ENCODE results near the gene RCOR2. TPM values are rescaled to one million over a fixed set of nuclear protein-coding genes. Genes with fewer than 3 reads are reported as not detected.

RCOR2 gene
- total and polyA plus RNA-seq, 2 of the 13 experiments (the other 11 are each of a cell fraction or from before 2014, with no cell fraction given) = 8.3 to 8.5 TPM

DNA sequence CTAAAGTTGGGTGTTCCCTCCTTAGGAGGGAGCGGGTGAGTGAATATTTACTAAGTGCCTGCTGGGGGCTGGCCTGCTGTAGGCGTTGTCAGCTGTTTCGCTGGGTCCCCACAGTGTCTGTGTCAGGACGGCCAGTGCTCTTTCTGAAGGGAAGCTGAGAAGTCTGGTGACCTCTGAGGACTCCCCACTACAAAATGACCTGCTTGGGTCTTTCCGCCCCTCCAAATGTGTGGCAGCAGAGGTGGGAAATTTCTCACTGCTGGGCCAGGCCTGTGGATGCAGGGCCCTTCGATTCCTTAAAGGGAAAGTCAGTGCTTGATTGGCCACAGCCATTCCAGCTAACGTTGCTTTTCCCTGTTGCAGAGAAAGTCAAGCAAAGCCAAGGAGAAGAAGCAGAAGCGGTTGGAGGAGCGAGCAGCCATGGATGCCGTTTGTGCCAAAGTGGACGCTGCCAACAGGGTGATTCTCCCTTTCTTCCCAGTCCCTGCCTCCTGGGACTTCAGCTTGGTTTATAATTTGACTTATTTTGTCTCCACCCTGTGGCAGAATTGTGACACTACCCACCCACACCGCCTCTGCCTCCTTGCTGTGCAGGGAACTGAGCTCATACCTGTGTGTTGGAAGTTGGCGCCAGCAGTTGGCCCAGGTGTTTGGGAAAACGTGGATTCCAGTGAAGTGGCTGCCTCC lies 28.7 kb upstream of the RCOR2 start (continued):
- TF ChIP-seq, protein P1, sequence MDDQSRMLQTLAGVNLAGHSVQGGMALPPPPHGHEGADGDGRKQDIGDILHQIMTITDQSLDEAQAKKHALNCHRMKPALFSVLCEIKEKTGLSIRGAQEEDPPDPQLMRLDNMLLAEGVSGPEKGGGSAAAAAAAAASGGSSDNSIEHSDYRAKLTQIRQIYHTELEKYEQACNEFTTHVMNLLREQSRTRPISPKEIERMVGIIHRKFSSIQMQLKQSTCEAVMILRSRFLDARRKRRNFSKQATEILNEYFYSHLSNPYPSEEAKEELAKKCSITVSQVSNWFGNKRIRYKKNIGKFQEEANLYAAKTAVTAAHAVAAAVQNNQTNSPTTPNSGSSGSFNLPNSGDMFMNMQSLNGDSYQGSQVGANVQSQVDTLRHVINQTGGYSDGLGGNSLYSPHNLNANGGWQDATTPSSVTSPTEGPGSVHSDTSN (CRISPR knock-in tag; IDR thresholded peaks at IDR 0.05; ENCODE audit: borderline replicate concordance) = no peak
- TF ChIP-seq ZNF232 (CRISPR knock-in tag; IDR thresholded peaks at IDR 0.05; ENCODE audit: borderline replicate concordance) (0 out of 2 replicates have a peak, but pooled peaks have one; percentile 18), ZIK1 (CRISPR knock-in tag; IDR thresholded peaks at IDR 0.05; ENCODE audit: borderline replicate concordance, low read depth) (0 out of 2 replicates have a peak, but pooled peaks have one; percentile 42), MXI1 (IDR thresholded peaks at IDR 0.05; ENCODE audit: borderline replicate concordance, low read depth, low read length) (no peak), ZNF44 (CRISPR knock-in tag; IDR thresholded peaks at IDR 0.05) (no peak), SMC3 (IDR thresholded peaks at IDR 0.05; ENCODE audit: low read length) (peak; percentile 80), ZNF331 (CRISPR knock-in tag; IDR thresholded peaks at IDR 0.05) (0 out of 2 replicates have a peak, but pooled peaks have one; percentile 23), NRL (CRISPR knock-in tag; IDR thresholded peaks at IDR 0.05; ENCODE audit: borderline replicate concordance) (no peak), FOXC1 (CRISPR knock-in tag; IDR thresholded peaks at IDR 0.05; ENCODE audit: borderline replicate concordance) (no peak), RAD21 (CRISPR knock-in tag; IDR thresholded peaks at IDR 0.05) (peak; percentile 73), ZFX (CRISPR knock-in tag; IDR thresholded peaks at IDR 0.05; ENCODE audit: low read depth) (peak; percentile 24; the same call in 1 of the 2 replicates)
- TF ChIP-seq, protein P2, sequence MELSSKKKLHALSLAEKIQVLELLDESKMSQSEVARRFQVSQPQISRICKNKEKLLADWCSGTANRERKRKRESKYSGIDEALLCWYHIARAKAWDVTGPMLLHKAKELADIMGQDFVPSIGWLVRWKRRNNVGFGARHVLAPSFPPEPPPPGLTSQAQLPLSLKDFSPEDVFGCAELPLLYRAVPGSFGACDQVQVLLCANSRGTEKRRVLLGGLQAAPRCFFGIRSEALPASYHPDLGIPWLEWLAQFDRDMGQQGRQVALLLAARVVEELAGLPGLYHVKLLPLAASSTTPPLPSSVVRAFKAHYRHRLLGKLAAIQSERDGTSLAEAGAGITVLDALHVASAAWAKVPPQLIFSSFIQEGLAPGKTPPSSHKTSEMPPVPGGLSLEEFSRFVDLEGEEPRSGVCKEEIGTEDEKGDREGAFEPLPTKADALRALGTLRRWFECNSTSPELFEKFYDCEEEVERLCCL (CRISPR knock-in tag; IDR thresholded peaks at IDR 0.05; ENCODE audit: borderline replicate concordance) = no peak
- TF ChIP-seq, protein P3, sequence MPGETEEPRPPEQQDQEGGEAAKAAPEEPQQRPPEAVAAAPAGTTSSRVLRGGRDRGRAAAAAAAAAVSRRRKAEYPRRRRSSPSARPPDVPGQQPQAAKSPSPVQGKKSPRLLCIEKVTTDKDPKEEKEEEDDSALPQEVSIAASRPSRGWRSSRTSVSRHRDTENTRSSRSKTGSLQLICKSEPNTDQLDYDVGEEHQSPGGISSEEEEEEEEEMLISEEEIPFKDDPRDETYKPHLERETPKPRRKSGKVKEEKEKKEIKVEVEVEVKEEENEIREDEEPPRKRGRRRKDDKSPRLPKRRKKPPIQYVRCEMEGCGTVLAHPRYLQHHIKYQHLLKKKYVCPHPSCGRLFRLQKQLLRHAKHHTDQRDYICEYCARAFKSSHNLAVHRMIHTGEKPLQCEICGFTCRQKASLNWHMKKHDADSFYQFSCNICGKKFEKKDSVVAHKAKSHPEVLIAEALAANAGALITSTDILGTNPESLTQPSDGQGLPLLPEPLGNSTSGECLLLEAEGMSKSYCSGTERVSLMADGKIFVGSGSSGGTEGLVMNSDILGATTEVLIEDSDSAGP (CRISPR knock-in tag; IDR thresholded peaks at IDR 0.05; ENCODE audit: borderline replicate concordance) = peak; percentile 85
- TF ChIP-seq, protein P4, sequence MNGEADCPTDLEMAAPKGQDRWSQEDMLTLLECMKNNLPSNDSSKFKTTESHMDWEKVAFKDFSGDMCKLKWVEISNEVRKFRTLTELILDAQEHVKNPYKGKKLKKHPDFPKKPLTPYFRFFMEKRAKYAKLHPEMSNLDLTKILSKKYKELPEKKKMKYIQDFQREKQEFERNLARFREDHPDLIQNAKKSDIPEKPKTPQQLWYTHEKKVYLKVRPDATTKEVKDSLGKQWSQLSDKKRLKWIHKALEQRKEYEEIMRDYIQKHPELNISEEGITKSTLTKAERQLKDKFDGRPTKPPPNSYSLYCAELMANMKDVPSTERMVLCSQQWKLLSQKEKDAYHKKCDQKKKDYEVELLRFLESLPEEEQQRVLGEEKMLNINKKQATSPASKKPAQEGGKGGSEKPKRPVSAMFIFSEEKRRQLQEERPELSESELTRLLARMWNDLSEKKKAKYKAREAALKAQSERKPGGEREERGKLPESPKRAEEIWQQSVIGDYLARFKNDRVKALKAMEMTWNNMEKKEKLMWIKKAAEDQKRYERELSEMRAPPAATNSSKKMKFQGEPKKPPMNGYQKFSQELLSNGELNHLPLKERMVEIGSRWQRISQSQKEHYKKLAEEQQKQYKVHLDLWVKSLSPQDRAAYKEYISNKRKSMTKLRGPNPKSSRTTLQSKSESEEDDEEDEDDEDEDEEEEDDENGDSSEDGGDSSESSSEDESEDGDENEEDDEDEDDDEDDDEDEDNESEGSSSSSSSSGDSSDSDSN (CRISPR knock-in tag; IDR thresholded peaks at IDR 0.05) = peak; percentile 21; the same call in 1 of the 2 replicates
- TF ChIP-seq, protein P5, sequence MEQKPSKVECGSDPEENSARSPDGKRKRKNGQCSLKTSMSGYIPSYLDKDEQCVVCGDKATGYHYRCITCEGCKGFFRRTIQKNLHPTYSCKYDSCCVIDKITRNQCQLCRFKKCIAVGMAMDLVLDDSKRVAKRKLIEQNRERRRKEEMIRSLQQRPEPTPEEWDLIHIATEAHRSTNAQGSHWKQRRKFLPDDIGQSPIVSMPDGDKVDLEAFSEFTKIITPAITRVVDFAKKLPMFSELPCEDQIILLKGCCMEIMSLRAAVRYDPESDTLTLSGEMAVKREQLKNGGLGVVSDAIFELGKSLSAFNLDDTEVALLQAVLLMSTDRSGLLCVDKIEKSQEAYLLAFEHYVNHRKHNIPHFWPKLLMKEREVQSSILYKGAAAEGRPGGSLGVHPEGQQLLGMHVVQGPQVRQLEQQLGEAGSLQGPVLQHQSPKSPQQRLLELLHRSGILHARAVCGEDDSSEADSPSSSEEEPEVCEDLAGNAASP (CRISPR knock-in tag; IDR thresholded peaks at IDR 0.05; ENCODE audit: borderline replicate concordance) = peak; percentile 57; the same call in 1 of the 2 replicates
- TF ChIP-seq, protein P6, sequence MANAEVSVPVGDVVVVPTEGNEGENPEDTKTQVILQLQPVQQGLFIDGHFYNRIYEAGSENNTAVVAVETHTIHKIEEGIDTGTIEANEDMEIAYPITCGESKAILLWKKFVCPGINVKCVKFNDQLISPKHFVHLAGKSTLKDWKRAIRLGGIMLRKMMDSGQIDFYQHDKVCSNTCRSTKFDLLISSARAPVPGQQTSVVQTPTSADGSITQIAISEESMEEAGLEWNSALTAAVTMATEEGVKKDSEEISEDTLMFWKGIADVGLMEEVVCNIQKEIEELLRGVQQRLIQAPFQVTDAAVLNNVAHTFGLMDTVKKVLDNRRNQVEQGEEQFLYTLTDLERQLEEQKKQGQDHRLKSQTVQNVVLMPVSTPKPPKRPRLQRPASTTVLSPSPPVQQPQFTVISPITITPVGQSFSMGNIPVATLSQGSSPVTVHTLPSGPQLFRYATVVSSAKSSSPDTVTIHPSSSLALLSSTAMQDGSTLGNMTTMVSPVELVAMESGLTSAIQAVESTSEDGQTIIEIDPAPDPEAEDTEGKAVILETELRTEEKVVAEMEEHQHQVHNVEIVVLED (CRISPR knock-in tag; IDR thresholded peaks at IDR 0.05; ENCODE audit: borderline replicate concordance) = no peak

Data from HepG2 (cell line).